Upper lobe of left lung (tissue), 4 donors: Measurements from ENCODE around the gene COL6A1.

ENCODE experiments used
- CTCF ChIP-seq, 6 experiments: fragments of 450-650 bp in 4 of 6; fragments of 200-600 bp in 2 of 6; sonication (generic) in 2 of 6; IDR thresholded peaks; one replicate each; pipeline ENCODE4 v1.5.1; 2016 to 2019; ENCODE audit warnings: antibody characterized with exemption in 6 of 6
- EP300 ChIP-seq, 4 donors: sonication (generic); formaldehyde crosslinking; IDR thresholded peaks; one replicate each; pipeline ENCODE4 v1.5.1; 2017; ENCODE audit warnings: antibody characterized with exemption in 4 of 4, control low read depth in 2 of 4
- POLR2A ChIP-seq, 4 donors: fragments of 450-650 bp; IDR thresholded peaks; one replicate each; pipeline ENCODE4 v1.5.1; 2016 to 2017; ENCODE audit warnings: antibody characterized with exemption in 4 of 4, mild to moderate bottlenecking in 2 of 4
- POLR2AphosphoS5 ChIP-seq, 2 donors: sonication (generic); formaldehyde crosslinking; IDR thresholded peaks; one replicate each; pipeline ENCODE4 v1.5.1; 2017; ENCODE audit warnings: antibody characterized with exemption in 2 of 2

- TF ChIP-seq CTCF (IDR thresholded peaks at IDR 0.05) (no peak), POLR2A (IDR thresholded peaks at IDR 0.05) (no peak), POLR2AphosphoS5 (IDR thresholded peaks at IDR 0.05) (no peak), EP300 (IDR thresholded peaks at IDR 0.05) (no peak)
Observed at GRCh38 chr21:46008893-46009621, 27.5 kb downstream of the COL6A1 start.
